GM12864 (cell line): ENCODE results near the gene NLRP3.
"Not testable (repeated sequence)": the region's sequence is repeated elsewhere in the genome, so short reads cannot be mapped to it uniquely, and the experiment has no call there.

Experiments
- DNase-seq: peaks from one replicate; pipeline ENCODE4 v3.0.0-alpha.2; 2011; ENCODE audit warnings: low read depth
- H3K4me3 ChIP-seq: 2 replicates; pipeline ENCODE4 v1.5.1; 2011; ENCODE audit warnings: mild to moderate bottlenecking, low read depth, low read length, control low read depth
- CTCF ChIP-seq: IDR thresholded peaks from 2 replicates; pipeline ENCODE4 v1.5.1; 2011; ENCODE audit warnings: low read depth, mild to moderate bottlenecking, moderate library complexity, low read length, control low read depth, inconsistent platforms; ENCODE audit errors: missing control alignments

The NLRP3 gene

DNA sequence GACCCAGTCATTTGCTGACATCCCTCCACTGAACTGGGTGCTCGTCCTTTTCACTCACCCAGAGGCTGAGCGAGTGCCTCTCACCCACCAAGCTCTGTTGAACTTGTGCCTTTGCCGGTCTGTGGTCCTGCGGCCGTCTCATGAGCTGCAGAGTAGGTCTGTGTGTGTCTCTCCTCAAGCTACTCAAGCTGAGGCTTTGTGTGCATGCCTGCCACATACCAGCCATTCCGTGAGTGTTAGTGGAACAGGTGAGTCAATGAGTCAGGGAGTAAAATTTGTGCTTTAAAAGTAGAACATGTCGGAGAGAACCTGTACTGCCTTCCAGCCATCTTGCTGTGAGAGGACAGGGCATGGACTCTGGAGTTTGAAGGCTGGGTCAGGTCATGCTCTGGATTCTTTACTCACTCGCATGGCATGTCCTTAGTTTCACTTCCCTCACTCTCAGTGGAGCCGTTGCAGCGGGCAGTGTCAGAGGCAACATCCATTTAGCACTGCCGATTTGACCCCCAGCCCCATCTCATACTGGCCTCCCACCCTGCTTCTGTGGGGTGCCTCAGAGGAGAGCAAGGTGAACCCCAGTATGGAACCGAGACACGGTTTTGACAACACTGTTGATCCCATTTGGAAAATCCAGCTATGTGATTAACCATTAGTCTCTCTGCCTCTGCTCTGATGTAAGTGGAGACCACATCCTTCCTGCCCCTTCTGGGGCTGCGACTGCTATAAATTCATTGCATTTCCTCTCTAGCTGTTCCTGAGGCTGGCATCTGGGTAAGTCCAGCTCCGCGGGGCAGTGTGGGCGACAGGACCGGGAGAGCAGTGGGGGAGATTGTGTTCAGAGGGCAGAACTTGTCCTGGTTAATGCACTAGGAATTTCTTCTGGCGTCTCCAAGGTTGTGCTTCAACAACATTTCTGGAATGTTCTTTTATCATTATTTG lies at the start of gene NLRP3:
TSS of gene NLRP3 (plus strand) at position 751 of the 939 bp plus-strand sequence. CDS start 2,628 bp downstream, outside the sequence.
- DNase-seq, result no peak
- TF ChIP-seq CTCF, result no peak
- H3K4me3 ChIP-seq, result no peak within 1 kb of the TSS

DNA sequence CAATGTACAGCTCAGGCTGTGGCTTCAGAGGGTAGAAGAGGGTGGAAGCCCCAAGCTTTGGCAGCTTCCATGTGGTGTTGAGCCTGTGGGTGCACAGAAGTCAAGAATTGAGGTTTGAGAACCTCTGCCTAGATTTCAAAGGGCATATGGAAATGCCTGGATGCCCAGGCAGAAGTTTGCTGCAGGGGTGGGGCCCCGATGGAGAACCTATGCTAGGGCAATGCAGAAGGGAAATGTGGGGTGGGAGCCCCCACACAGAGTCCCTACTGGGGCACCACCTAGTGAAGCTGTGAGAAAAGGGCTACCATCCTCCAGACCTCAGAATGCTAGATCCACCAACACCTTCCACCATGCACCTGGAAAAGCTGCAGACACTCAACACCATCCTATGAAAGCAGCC lies 49.6 kb upstream of the NLRP3 start:
- H3K4me3 ChIP-seq, DNase-seq: not testable (repeated sequence)

DNA sequence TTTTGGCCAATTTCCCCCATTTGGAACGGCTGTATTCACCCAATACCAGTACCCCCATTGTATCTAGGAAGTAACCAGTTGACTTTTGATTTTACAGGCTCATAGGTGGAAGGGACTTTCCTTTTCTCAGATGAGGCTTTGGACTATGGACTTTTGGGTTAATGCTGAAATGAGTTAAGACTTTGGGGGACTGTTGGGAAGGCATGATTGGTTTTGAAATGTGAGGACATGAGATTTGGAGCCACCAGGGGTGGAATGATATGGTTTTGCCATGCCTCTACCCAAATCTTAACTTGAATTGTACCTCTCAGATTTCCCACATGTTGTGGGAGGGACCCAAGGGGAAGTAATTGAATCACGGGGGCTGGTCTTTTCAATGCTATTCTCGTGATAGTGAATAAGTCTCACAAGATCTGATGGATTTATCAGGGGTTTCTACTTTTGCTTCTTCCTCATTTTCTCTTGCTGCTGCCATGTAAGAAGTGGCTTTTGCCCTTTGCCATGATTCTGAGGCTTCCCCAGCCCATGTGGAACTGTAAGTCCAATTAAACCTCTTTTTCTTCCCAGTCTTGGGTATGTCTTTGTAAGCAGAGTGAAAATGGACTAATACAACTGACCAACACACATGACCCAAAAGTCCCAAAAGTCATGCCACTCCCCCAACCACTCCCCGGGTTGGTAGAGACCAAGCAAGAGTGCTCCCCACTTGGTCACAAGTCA lies 48.9 kb upstream of the NLRP3 start:
- DNase-seq, result no peak
- no peak for TF ChIP-seq CTCF
- no peak overlapping the region for H3K4me3 ChIP-seq

DNA sequence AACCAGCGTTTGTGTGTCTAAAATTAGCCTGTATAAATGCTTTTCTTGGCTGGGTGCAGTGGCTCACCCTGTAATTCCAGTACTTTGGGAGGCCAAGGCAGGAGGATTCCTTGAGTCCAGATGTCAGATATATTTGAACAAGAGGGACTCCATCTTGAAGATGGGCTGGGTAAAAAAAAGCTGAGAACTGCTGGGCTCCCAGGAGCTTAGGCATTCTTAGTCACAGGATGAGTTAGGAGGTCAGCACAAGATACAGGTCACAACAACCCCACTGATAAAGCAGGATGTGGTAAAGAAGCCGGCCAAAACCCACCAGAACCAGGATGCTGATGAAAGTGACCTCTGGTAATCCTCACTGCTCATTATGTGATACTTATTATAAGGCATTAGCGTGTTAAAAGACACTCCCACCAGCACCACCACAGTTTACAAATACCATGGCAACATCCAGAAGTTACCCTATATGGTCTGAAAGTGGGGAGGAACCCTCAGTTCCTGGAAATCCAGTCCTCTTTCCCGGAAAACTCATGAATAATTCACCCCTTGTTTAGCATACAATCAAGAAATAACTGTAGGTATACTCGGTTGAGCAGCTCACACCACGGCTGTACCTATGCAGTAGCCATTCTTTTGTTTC lies 48.1 kb upstream of the NLRP3 start:
- H3K4me3 ChIP-seq, result no peak overlapping the region
- TF ChIP-seq CTCF, result no peak
- DNase-seq, result no peak

DNA sequence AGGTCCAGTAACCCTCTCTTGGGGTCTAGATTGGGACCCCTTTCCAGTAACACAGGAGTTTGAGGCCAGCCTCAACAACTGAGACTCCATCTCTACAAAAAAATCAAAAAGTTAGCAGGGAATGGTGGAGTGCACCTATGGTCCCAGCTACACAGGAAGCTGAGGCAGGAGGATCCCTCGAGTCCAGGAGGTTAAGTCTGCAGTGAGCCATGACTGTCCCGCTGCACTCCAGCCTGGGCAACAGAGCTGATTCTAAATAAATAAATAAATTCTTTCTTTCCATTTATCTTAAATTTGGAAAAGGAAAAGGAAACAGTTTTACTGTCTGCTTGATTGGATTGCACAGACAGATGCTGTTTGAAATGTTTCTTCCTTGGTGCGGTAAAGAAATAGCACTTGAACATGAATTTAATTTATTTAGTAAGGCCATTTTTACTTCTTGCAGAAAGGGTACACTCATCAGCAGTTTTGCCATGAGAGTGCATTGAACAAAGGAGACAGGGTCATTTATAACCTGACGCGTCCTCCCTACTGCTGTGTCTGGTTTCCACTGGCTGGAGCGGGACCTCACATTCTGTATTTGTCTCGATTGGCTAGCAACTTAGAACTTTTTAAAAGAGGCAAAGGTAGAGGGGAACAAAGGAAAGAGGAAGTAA lies 47.4 kb upstream of the NLRP3 start:
- TF ChIP-seq CTCF, result no peak
- DNase-seq, result no peak
- H3K4me3 ChIP-seq, result no peak overlapping the region

GRCh38 chr1:247370786-247371732 lies 44.9 kb upstream of the NLRP3 start:
- no peak for DNase-seq
- no peak for TF ChIP-seq CTCF
- no peak overlapping the region for H3K4me3 ChIP-seq
